Loucy (cell line): ENCODE data around the gene ESR2.

Experiments used
- EZH2phosphoT487 ChIP-seq: fragments of 200-600 bp; IDR thresholded peaks from 2 replicates; pipeline ENCODE4 v1.6.1; 2018; ENCODE audit warnings: antibody characterized with exemption, mild to moderate bottlenecking, moderate library complexity, borderline replicate concordance
- TF ChIP-seq, protein P1 (sequence below): fragments of 200-600 bp; sonication (generic); conservative IDR thresholded peaks from 2 replicates; pipeline ENCODE4 v1.5.1; 2014; ENCODE audit warnings: mild to moderate bottlenecking, antibody characterized with exemption, low read length

DNA sequence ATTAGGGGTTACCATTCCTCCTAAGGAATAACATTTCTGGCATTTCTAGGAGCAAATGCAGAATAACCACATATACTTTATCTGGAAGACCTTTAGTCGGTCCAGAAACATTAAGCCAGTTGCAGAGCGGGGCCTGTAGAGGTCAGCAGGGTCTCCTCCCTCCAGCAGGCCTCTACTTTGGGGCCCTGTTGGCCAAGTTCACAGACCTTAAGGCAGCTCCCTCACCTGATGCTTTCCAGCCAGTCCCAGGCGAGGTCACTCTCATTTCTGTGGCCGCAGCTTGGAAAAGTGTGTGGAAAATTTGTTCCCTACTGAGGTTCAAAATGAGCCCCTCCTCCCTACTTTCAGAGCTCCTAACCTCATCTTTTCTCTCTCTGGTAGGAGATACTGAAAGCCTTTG, 74.1 kb downstream of the ESR2 start:
- TF ChIP-seq, protein P1, sequence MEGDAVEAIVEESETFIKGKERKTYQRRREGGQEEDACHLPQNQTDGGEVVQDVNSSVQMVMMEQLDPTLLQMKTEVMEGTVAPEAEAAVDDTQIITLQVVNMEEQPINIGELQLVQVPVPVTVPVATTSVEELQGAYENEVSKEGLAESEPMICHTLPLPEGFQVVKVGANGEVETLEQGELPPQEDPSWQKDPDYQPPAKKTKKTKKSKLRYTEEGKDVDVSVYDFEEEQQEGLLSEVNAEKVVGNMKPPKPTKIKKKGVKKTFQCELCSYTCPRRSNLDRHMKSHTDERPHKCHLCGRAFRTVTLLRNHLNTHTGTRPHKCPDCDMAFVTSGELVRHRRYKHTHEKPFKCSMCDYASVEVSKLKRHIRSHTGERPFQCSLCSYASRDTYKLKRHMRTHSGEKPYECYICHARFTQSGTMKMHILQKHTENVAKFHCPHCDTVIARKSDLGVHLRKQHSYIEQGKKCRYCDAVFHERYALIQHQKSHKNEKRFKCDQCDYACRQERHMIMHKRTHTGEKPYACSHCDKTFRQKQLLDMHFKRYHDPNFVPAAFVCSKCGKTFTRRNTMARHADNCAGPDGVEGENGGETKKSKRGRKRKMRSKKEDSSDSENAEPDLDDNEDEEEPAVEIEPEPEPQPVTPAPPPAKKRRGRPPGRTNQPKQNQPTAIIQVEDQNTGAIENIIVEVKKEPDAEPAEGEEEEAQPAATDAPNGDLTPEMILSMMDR, result peak; percentile 19; the same call in 1 of the 2 replicates
- TF ChIP-seq EZH2phosphoT487, result no peak
